Activated CD4-positive, alpha-beta T cell treated with anti-CD3 and anti-CD28 coated beads, Interleukin-2, amount 50 U/mL, for 24 hours (primary cell): ENCODE measurements around the gene SLC35F3.

Experiments
- DNase-seq, 2 donors: peaks; one replicate each; pipeline ENCODE4 v3.0.0-alpha.2; 2020; ENCODE audit warnings: low read depth in 1 of 2, low spot score in 1 of 2

SLC35F3 gene

GRCh38 chr1:234309598-234310459 is 405.4 kb downstream of the SLC35F3 start:
- DNase-seq, result peak; percentile 63 to 71

- no peak for DNase-seq
These were observed 406.0 kb downstream of the SLC35F3 start for GRCh38 chr1:234310460-234310817.

GRCh38 chr1:234311414-234311813 is 406.9 kb downstream of the SLC35F3 start:
- DNase-seq, result no peak

- no peak for DNase-seq
These were observed 408.7 kb downstream of the SLC35F3 start for GRCh38 chr1:234313171-234313570.

- DNase-seq, result peak in 1 of 2 donors; percentile 48
These were observed 410.6 kb downstream of the SLC35F3 start for GRCh38 chr1:234315091-234315541.

- DNase-seq, result peak in 1 of 2 donors; percentile 15
These were observed 411.1 kb downstream of the SLC35F3 start for GRCh38 chr1:234315588-234315987.

- DNase-seq, result no peak
These were observed 412.0 kb downstream of the SLC35F3 start for GRCh38 chr1:234316486-234316885.

- no peak for DNase-seq
These were observed 412.5 kb downstream of the SLC35F3 start for GRCh38 chr1:234316937-234317336.

GRCh38 chr1:234320069-234320468 is 415.6 kb downstream of the SLC35F3 start:
- no peak for DNase-seq

GRCh38 chr1:234320549-234320948 is 416.1 kb downstream of the SLC35F3 start:
- no peak for DNase-seq

- no peak for DNase-seq
These were observed 416.8 kb downstream of the SLC35F3 start for GRCh38 chr1:234321231-234321630.

GRCh38 chr1:234322097-234322496 is 417.6 kb downstream of the SLC35F3 start:
- DNase-seq, result no peak

GRCh38 chr1:234322979-234323378 is 418.5 kb downstream of the SLC35F3 start:
- peak in 1 of 2 donors; percentile 32 for DNase-seq

- DNase-seq, result no peak
These were observed 420.3 kb downstream of the SLC35F3 start for GRCh38 chr1:234324821-234325220.

GRCh38 chr1:234325878-234326496 is 421.5 kb downstream of the SLC35F3 start:
- DNase-seq, result peak in 1 of 2 donors; percentile 22

- DNase-seq, result peak; percentile 47 to 70
These were observed 422.3 kb downstream of the SLC35F3 start for GRCh38 chr1:234326497-234327366.

GRCh38 chr1:234327577-234328164 is 423.2 kb downstream of the SLC35F3 start:
- no peak for DNase-seq

GRCh38 chr1:234330843-234331215 is 426.4 kb downstream of the SLC35F3 start:
- no peak for DNase-seq

GRCh38 chr1:234331507-234331906 is 427.0 kb downstream of the SLC35F3 start:
- DNase-seq, result no peak

- DNase-seq, result no peak
These were observed 431.9 kb downstream of the SLC35F3 start for GRCh38 chr1:234336359-234336758.

GRCh38 chr1:234337233-234337632 is 432.8 kb downstream of the SLC35F3 start:
- no peak for DNase-seq
